ENCODE results near the gene SLC25A1. TPM values are rescaled to one million over a fixed set of nuclear protein-coding genes. Genes with fewer than 3 reads are reported as not detected.
A peak's percentile ranks its signal among the peaks of the same experiment; 100 is the strongest.

The SLC25A1 gene
- total and polyA plus RNA-seq, 2 experiments from 2014 or later: 141 to 242 TPM

DNA sequence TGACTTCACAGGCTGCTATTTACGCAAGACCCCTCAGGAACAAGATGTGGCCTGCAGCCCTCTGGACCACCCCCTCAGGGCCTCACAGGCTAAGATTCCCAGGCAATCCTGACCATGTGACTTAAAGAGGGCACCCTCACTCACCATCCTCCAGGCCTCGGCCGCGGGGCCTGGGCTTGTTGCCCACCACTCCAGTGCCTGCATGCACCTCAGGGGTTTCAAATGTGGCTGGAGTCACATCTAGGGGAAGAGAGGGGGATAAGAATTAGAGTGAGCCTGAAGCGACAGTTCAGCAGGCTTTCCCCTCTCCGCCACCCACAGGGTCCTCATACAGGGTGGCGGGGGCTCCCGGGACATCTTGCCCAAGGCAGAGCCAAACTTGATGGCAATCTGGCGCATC, 36.1 kb downstream of the SLC25A1 start:
- Histone ChIP-seq H3K79me2 (replicated peaks; ENCODE audit: insufficient read depth) (peaks cover 12% of the 10 kb centered on the region), H3K4me1 (ENCODE audit: insufficient read depth) (peaks cover 4% of the 10 kb centered on the region; the same call in 1 of the 2 replicates), H3K4me3 (no peak overlapping the region), H2AFZ (no peak overlapping the region), H3K27ac (ENCODE audit: low read depth) (no peak overlapping the region), H3F3A (replicated peaks; ENCODE audit: low read depth) (0 out of 2 replicates have a peak, but pooled peaks cover 4% of the 10 kb centered on the region), H3K4me2 (no peak overlapping the region), H3K27me3 (ENCODE audit: insufficient read depth) (peaks cover 26% of the 10 kb centered on the region), H3K9me2 (ENCODE audit: insufficient read depth) (no peaks in the 10 kb centered on the region), H4K20me1 (replicated peaks; ENCODE audit: insufficient read depth) (no peaks in the 10 kb centered on the region), H3K36me3 (ENCODE audit: insufficient read depth) (peaks cover 6% of the 10 kb centered on the region)
- no peak for ATAC-seq
- H3K27ac Mint-ChIP-seq: no peak overlapping the region
- peaks cover 32% of the 10 kb centered on the region for H3K36me3 Mint-ChIP-seq (ENCODE audit: low read depth)
- peak overlapping the region; percentile 54; the same call in 2 of the 3 replicates for H3K4me3 Mint-ChIP-seq
- no peak for DNase-seq (ENCODE audit: low spot score)
- H3K27me3 Mint-ChIP-seq (ENCODE audit: insufficient read depth, low read depth, poor library complexity): peaks cover 26% of the 10 kb centered on the region
- H3K9me3 Mint-ChIP-seq: no peaks in the 10 kb centered on the region
- TF ChIP-seq JUNB (IDR thresholded peaks at IDR 0.05; ENCODE audit: unreplicated experiment): no peak
- no peak for TF ChIP-seq ZNF331 (CRISPR knock-in tag; IDR thresholded peaks at IDR 0.05; ENCODE audit: low read depth)
- no peak for TF ChIP-seq EZH2 (IDR thresholded peaks at IDR 0.05; ENCODE audit: low read depth, unreplicated experiment)
- no peak for TF ChIP-seq ZNF114 (CRISPR knock-in tag; IDR thresholded peaks at IDR 0.05)
- TF ChIP-seq, protein P1, sequence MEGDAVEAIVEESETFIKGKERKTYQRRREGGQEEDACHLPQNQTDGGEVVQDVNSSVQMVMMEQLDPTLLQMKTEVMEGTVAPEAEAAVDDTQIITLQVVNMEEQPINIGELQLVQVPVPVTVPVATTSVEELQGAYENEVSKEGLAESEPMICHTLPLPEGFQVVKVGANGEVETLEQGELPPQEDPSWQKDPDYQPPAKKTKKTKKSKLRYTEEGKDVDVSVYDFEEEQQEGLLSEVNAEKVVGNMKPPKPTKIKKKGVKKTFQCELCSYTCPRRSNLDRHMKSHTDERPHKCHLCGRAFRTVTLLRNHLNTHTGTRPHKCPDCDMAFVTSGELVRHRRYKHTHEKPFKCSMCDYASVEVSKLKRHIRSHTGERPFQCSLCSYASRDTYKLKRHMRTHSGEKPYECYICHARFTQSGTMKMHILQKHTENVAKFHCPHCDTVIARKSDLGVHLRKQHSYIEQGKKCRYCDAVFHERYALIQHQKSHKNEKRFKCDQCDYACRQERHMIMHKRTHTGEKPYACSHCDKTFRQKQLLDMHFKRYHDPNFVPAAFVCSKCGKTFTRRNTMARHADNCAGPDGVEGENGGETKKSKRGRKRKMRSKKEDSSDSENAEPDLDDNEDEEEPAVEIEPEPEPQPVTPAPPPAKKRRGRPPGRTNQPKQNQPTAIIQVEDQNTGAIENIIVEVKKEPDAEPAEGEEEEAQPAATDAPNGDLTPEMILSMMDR (conservative IDR thresholded peaks at IDR 0.05; ENCODE audit: low read depth in 2 of 2): no peak
- no peak for TF ChIP-seq STAT1 (IDR thresholded peaks at IDR 0.05; ENCODE audit: unreplicated experiment)
- TF ChIP-seq EZH2phosphoT487 (IDR thresholded peaks at IDR 0.05; ENCODE audit: unreplicated experiment): no peak
- TF ChIP-seq CREB1 (CRISPR knock-in tag; IDR thresholded peaks at IDR 0.05; ENCODE audit: low read depth): no peak
- TF ChIP-seq, protein P2, sequence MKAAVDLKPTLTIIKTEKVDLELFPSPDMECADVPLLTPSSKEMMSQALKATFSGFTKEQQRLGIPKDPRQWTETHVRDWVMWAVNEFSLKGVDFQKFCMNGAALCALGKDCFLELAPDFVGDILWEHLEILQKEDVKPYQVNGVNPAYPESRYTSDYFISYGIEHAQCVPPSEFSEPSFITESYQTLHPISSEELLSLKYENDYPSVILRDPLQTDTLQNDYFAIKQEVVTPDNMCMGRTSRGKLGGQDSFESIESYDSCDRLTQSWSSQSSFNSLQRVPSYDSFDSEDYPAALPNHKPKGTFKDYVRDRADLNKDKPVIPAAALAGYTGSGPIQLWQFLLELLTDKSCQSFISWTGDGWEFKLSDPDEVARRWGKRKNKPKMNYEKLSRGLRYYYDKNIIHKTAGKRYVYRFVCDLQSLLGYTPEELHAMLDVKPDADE (IDR thresholded peaks at IDR 0.05): no peak
- TF ChIP-seq POLR2AphosphoS5 (IDR thresholded peaks at IDR 0.05; ENCODE audit: low read depth): no peak
- no peak for TF ChIP-seq NANOG (IDR thresholded peaks at IDR 0.05; ENCODE audit: borderline replicate concordance)
- TF ChIP-seq, protein P3, sequence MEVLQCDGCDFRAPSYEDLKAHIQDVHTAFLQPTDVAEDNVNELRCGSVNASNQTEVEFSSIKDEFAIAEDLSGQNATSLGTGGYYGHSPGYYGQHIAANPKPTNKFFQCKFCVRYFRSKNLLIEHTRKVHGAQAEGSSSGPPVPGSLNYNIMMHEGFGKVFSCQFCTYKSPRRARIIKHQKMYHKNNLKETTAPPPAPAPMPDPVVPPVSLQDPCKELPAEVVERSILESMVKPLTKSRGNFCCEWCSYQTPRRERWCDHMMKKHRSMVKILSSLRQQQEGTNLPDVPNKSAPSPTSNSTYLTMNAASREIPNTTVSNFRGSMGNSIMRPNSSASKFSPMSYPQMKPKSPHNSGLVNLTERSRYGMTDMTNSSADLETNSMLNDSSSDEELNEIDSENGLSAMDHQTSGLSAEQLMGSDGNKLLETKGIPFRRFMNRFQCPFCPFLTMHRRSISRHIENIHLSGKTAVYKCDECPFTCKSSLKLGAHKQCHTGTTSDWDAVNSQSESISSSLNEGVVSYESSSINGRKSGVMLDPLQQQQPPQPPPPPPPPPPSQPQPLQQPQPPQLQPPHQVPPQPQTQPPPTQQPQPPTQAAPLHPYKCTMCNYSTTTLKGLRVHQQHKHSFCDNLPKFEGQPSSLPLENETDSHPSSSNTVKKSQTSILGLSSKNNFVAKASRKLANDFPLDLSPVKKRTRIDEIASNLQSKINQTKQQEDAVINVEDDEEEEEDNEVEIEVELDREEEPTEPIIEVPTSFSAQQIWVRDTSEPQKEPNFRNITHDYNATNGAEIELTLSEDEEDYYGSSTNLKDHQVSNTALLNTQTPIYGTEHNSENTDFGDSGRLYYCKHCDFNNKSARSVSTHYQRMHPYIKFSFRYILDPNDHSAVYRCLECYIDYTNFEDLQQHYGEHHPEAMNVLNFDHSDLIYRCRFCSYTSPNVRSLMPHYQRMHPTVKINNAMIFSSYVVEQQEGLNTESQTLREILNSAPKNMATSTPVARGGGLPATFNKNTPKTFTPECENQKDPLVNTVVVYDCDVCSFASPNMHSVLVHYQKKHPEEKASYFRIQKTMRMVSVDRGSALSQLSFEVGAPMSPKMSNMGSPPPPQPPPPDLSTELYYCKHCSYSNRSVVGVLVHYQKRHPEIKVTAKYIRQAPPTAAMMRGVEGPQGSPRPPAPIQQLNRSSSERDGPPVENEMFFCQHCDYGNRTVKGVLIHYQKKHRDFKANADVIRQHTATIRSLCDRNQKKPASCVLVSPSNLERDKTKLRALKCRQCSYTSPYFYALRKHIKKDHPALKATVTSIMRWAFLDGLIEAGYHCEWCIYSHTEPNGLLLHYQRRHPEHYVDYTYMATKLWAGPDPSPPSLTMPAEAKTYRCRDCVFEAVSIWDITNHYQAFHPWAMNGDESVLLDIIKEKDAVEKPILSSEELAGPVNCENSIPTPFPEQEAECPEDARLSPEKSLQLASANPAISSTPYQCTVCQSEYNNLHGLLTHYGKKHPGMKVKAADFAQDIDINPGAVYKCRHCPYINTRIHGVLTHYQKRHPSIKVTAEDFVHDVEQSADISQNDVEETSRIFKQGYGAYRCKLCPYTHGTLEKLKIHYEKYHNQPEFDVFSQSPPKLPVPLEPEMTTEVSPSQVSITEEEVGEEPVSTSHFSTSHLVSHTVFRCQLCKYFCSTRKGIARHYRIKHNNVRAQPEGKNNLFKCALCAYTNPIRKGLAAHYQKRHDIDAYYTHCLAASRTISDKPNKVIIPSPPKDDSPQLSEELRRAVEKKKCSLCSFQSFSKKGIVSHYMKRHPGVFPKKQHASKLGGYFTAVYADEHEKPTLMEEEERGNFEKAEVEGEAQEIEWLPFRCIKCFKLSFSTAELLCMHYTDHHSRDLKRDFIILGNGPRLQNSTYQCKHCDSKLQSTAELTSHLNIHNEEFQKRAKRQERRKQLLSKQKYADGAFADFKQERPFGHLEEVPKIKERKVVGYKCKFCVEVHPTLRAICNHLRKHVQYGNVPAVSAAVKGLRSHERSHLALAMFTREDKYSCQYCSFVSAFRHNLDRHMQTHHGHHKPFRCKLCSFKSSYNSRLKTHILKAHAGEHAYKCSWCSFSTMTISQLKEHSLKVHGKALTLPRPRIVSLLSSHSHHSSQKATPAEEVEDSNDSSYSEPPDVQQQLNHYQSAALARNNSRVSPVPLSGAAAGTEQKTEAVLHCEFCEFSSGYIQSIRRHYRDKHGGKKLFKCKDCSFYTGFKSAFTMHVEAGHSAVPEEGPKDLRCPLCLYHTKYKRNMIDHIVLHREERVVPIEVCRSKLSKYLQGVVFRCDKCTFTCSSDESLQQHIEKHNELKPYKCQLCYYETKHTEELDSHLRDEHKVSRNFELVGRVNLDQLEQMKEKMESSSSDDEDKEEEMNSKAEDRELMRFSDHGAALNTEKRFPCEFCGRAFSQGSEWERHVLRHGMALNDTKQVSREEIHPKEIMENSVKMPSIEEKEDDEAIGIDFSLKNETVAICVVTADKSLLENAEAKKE (CRISPR knock-in tag; IDR thresholded peaks at IDR 0.05): no peak
- TF ChIP-seq, protein P4, sequence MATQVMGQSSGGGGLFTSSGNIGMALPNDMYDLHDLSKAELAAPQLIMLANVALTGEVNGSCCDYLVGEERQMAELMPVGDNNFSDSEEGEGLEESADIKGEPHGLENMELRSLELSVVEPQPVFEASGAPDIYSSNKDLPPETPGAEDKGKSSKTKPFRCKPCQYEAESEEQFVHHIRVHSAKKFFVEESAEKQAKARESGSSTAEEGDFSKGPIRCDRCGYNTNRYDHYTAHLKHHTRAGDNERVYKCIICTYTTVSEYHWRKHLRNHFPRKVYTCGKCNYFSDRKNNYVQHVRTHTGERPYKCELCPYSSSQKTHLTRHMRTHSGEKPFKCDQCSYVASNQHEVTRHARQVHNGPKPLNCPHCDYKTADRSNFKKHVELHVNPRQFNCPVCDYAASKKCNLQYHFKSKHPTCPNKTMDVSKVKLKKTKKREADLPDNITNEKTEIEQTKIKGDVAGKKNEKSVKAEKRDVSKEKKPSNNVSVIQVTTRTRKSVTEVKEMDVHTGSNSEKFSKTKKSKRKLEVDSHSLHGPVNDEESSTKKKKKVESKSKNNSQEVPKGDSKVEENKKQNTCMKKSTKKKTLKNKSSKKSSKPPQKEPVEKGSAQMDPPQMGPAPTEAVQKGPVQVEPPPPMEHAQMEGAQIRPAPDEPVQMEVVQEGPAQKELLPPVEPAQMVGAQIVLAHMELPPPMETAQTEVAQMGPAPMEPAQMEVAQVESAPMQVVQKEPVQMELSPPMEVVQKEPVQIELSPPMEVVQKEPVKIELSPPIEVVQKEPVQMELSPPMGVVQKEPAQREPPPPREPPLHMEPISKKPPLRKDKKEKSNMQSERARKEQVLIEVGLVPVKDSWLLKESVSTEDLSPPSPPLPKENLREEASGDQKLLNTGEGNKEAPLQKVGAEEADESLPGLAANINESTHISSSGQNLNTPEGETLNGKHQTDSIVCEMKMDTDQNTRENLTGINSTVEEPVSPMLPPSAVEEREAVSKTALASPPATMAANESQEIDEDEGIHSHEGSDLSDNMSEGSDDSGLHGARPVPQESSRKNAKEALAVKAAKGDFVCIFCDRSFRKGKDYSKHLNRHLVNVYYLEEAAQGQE (IDR thresholded peaks at IDR 0.05; ENCODE audit: unreplicated experiment): no peak
- peaks cover 18% of the 10 kb centered on the region for H3K4me1 Mint-ChIP-seq

Data from GM23338 (cell line).